Astrocyte of the spinal cord (primary cell): ENCODE results near the gene DVL2.

Experiments used
- DNase-seq: peaks from one replicate; pipeline ENCODE4 v3.0.0; 2011; ENCODE audit warnings: low read depth, low spot score
- H3K4me3 ChIP-seq: 2 replicates; pipeline ENCODE4 v1.5.1; 2011; ENCODE audit warnings: low read depth, mild to moderate bottlenecking, low read length, moderate library complexity
- CTCF ChIP-seq: IDR thresholded peaks from 2 replicates; pipeline ENCODE4 v1.5.1; 2012; ENCODE audit warnings: low read depth, mild to moderate bottlenecking, low read length, inconsistent platforms
- in situ Hi-C: cut with HindIII; loops from 2 replicates; pipeline ENCODE4 v1.10.0; 2017; ENCODE audit warnings: low sequenced_read_pairs

Gene DVL2

GRCh38 chr17:7222093-7222971 is 12.0 kb downstream of the DVL2 start:
- DNase-seq, result no peak
- TF ChIP-seq CTCF, result no peak
- in situ Hi-C loops, result no loop called here
- no peak overlapping the region for H3K4me3 ChIP-seq

GRCh38 chr17:7221278-7222092 is 12.8 kb downstream of the DVL2 start:
- H3K4me3 ChIP-seq, result no peak overlapping the region
- in situ Hi-C loops, result no loop called here
- DNase-seq, result no peak
- no peak for TF ChIP-seq CTCF

- TF ChIP-seq CTCF, result peak; percentile 57
- H3K4me3 ChIP-seq, result peak overlapping the region; percentile 80
- peak; percentile 68 for DNase-seq
- in situ Hi-C loops, result no loop called here
Observed at GRCh38 chr17:7220593-7221277, 13.6 kb downstream of the DVL2 start.

GRCh38 chr17:7219812-7220592 is 14.3 kb downstream of the DVL2 start, which contains the start of the genes ACADVL and DLG4:
Gene ACADVL (plus strand): TSS chr17:7219938. CDS start chr17:7219985, 47 bp downstream.
Gene DLG4 (minus strand): TSS chr17:7219836.
- peak; percentile 88 for DNase-seq
- H3K4me3 ChIP-seq, result peak within 1 kb of the TSS; percentile 80
- in situ Hi-C loops, result no loop called here
- TF ChIP-seq CTCF, result no peak

GRCh38 chr17:7219229-7219811 is 15.0 kb downstream of the DVL2 start:
- in situ Hi-C loops, result no loop called here
- no peak for TF ChIP-seq CTCF
- peak overlapping the region; percentile 80 for H3K4me3 ChIP-seq
- DNase-seq, result no peak
